Measurements from ENCODE around the gene ST8SIA3.

Gene ST8SIA3

DNA sequence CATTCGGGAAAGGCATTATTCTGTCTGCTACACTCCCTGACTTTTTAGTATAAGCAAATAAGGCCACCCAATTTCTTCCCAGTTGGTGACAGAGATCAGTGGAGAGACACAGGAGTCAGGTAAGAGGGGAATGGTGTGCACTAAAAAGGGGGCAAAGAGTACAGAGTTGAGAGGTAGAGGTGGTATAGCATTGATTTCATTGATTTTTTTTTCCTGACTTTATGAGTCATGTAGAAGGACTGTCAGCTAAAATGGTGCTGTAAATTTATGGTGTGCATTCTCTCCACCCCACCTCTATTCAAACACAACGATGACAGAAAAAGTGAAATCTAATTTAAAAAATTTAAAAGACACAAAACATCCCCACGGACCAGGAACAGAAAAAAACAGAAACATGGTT lies 23.7 kb upstream of the ST8SIA3 start:
- Histone ChIP-seq H4K20me1 (ENCODE audit: control insufficient read depth, insufficient read depth, low read depth, low read length) (no peaks in the 10 kb centered on the region), H3K4me3 (ENCODE audit: low read length) (no peak overlapping the region), H3K4me2 (ENCODE audit: low read length) (no peak overlapping the region), H3K4me1 (ENCODE audit: control insufficient read depth, low read length) (no peaks in the 10 kb centered on the region), H3K9me2 (replicated peaks; ENCODE audit: control insufficient read depth, low read length) (no peaks in the 10 kb centered on the region), H3K36me3 (ENCODE audit: control insufficient read depth, low read length) (no peaks in the 10 kb centered on the region), H3K27ac (ENCODE audit: low read depth, low read length) (no peak overlapping the region), H3F3A (ENCODE audit: control insufficient read depth, insufficient read depth) (no peaks in the 10 kb centered on the region), H3K27me3 (ENCODE audit: control insufficient read depth, low read length) (no peaks in the 10 kb centered on the region), H3K9me3 (ENCODE audit: control insufficient read depth, insufficient read depth, low read length) (no peaks in the 10 kb centered on the region), H3K79me2 (ENCODE audit: control insufficient read depth, low read length) (no peaks in the 10 kb centered on the region)
- TF ChIP-seq, protein P1, sequence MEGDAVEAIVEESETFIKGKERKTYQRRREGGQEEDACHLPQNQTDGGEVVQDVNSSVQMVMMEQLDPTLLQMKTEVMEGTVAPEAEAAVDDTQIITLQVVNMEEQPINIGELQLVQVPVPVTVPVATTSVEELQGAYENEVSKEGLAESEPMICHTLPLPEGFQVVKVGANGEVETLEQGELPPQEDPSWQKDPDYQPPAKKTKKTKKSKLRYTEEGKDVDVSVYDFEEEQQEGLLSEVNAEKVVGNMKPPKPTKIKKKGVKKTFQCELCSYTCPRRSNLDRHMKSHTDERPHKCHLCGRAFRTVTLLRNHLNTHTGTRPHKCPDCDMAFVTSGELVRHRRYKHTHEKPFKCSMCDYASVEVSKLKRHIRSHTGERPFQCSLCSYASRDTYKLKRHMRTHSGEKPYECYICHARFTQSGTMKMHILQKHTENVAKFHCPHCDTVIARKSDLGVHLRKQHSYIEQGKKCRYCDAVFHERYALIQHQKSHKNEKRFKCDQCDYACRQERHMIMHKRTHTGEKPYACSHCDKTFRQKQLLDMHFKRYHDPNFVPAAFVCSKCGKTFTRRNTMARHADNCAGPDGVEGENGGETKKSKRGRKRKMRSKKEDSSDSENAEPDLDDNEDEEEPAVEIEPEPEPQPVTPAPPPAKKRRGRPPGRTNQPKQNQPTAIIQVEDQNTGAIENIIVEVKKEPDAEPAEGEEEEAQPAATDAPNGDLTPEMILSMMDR (IDR thresholded peaks at IDR 0.05; ENCODE audit: low read depth, low read length, poor library complexity, severe bottlenecking), result no peak
- no peak for TF ChIP-seq EZH2phosphoT487 (IDR thresholded peaks at IDR 0.05; ENCODE audit: borderline replicate concordance, low read length)

DNA sequence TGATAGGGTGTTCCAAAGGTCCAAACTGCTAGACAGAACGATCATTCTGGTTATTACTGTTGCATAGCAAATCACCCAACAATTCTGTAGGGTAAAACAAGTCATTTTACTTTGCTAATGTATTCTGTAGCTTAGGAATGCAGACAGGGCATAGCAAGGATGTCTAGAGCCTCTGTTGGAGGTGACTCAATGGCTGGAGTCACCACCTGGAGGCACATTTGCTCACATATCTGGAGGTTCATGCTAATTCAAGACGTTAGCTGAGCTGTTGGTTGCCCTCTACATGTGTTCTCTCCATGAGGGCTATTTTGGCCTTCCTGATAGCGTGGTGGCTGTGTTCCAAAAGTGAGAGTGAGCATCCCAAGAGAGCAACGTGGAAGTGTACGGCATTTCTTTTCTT lies 22.5 kb upstream of the ST8SIA3 start:
- Histone ChIP-seq H3K4me1 (ENCODE audit: control insufficient read depth, low read length) (no peaks in the 10 kb centered on the region), H3K4me3 (ENCODE audit: low read length) (no peak overlapping the region), H3K4me2 (ENCODE audit: low read length) (no peak overlapping the region), H3K27me3 (ENCODE audit: control insufficient read depth, low read length) (no peaks in the 10 kb centered on the region), H3K79me2 (ENCODE audit: control insufficient read depth, low read length) (no peaks in the 10 kb centered on the region), H3F3A (ENCODE audit: control insufficient read depth, insufficient read depth) (no peaks in the 10 kb centered on the region), H4K20me1 (ENCODE audit: control insufficient read depth, insufficient read depth, low read depth, low read length) (no peaks in the 10 kb centered on the region), H3K9me2 (replicated peaks; ENCODE audit: control insufficient read depth, low read length) (no peaks in the 10 kb centered on the region), H3K36me3 (ENCODE audit: control insufficient read depth, low read length) (no peaks in the 10 kb centered on the region), H3K27ac (ENCODE audit: low read depth, low read length) (no peak overlapping the region), H3K9me3 (ENCODE audit: control insufficient read depth, insufficient read depth, low read length) (no peaks in the 10 kb centered on the region)
- TF ChIP-seq EZH2phosphoT487 (IDR thresholded peaks at IDR 0.05; ENCODE audit: borderline replicate concordance, low read length), result no peak
- TF ChIP-seq, protein P1 (IDR thresholded peaks at IDR 0.05; ENCODE audit: low read depth, low read length, poor library complexity, severe bottlenecking), result no peak

DNA sequence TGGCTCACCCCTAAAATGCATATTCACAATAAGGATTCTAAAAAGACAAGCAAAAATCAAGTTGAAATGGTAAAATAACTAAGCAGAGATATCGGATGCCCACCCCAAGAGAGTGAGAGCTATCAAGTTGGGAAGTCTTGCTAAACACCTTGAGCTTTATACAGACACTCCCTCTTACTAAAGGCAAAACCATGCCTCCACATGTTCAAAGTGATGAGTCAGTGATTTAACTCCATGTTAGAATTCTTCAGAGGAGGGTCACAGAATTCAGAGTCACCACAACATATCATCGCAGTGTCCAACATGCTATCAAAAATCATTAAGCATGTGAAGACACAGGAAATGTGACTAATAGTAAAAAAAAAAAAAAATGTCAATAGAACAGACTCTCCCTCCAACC lies 20.6 kb upstream of the ST8SIA3 start:
- no peaks in the 10 kb centered on the region for H3K4me1 ChIP-seq (ENCODE audit: control insufficient read depth, low read length)
- no peaks in the 10 kb centered on the region for H3F3A ChIP-seq (ENCODE audit: control insufficient read depth, insufficient read depth)
- no peaks in the 10 kb centered on the region for H3K9me2 ChIP-seq (replicated peaks; ENCODE audit: control insufficient read depth, low read length)
- no peaks in the 10 kb centered on the region for H4K20me1 ChIP-seq (ENCODE audit: control insufficient read depth, insufficient read depth, low read depth, low read length)
- no peak overlapping the region for H3K4me3 ChIP-seq (ENCODE audit: low read length)
- H3K9me3 ChIP-seq (ENCODE audit: control insufficient read depth, insufficient read depth, low read length), result no peaks in the 10 kb centered on the region
- H3K79me2 ChIP-seq (ENCODE audit: control insufficient read depth, low read length), result no peaks in the 10 kb centered on the region
- no peak overlapping the region for H3K27ac ChIP-seq (ENCODE audit: low read depth, low read length)
- H3K36me3 ChIP-seq (ENCODE audit: control insufficient read depth, low read length), result no peaks in the 10 kb centered on the region
- H3K27me3 ChIP-seq (ENCODE audit: control insufficient read depth, low read length), result no peaks in the 10 kb centered on the region
- H3K4me2 ChIP-seq (ENCODE audit: low read length), result no peak overlapping the region
- TF ChIP-seq EZH2phosphoT487 (IDR thresholded peaks at IDR 0.05; ENCODE audit: borderline replicate concordance, low read length), result no peak
- TF ChIP-seq, protein P1 (IDR thresholded peaks at IDR 0.05; ENCODE audit: low read depth, low read length, poor library complexity, severe bottlenecking), result no peak

DNA sequence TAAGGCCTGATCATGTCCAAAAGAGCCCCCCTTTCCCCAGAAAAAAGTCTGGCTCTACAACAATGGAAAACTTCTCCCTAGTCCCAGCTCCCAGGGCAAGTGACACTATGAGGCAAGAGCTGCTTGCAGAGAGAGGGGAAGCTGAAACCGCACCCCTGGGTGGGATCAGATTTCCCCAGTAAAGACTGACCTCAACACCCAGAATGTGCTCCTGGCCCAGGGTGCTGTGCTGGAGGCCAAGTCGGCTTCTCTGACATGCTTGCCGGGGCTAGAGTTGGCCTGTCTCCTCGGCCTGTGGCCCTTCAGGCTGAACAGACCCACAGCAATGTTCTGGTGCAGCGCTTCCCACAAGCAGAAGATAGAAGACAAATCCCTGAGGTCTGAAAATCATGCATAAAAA lies 18.4 kb upstream of the ST8SIA3 start:
- Histone ChIP-seq H3K4me1 (ENCODE audit: control insufficient read depth, low read length) (no peaks in the 10 kb centered on the region), H3K36me3 (ENCODE audit: control insufficient read depth, low read length) (no peaks in the 10 kb centered on the region), H3K4me3 (ENCODE audit: low read length) (no peak overlapping the region), H3K27ac (ENCODE audit: low read depth, low read length) (no peak overlapping the region), H3K4me2 (ENCODE audit: low read length) (no peak overlapping the region), H3K27me3 (ENCODE audit: control insufficient read depth, low read length) (no peaks in the 10 kb centered on the region), H3K9me2 (replicated peaks; ENCODE audit: control insufficient read depth, low read length) (no peaks in the 10 kb centered on the region), H3F3A (ENCODE audit: control insufficient read depth, insufficient read depth) (no peaks in the 10 kb centered on the region), H4K20me1 (ENCODE audit: control insufficient read depth, insufficient read depth, low read depth, low read length) (no peaks in the 10 kb centered on the region), H3K9me3 (ENCODE audit: control insufficient read depth, insufficient read depth, low read length) (no peaks in the 10 kb centered on the region), H3K79me2 (ENCODE audit: control insufficient read depth, low read length) (no peaks in the 10 kb centered on the region)
- no peak for TF ChIP-seq EZH2phosphoT487 (IDR thresholded peaks at IDR 0.05; ENCODE audit: borderline replicate concordance, low read length)
- TF ChIP-seq, protein P1 (IDR thresholded peaks at IDR 0.05; ENCODE audit: low read depth, low read length, poor library complexity, severe bottlenecking), result no peak

All from DOHH2 (cell line).